HepG2 (cell line): ENCODE data around the gene ZNF512B. TPM values are rescaled to one million over a fixed set of nuclear protein-coding genes. Genes with fewer than 3 reads are reported as not detected.

Source experiments
- FOXP4 ChIP-seq: sonication (generic); formaldehyde crosslinking; IDR thresholded peaks from 2 replicates; pipeline ENCODE4 v1.4.0; 2020; ENCODE audit warnings: missing genetic modification reagents
- GTF3A ChIP-seq: sonication (generic); formaldehyde crosslinking; conservative IDR thresholded peaks from 2 replicates; pipeline ENCODE4 v1.4.0; 2020; ENCODE audit warnings: mild to moderate bottlenecking, missing genetic modification reagents
- HDAC1 ChIP-seq: sonication (generic); formaldehyde crosslinking; IDR thresholded peaks from 2 replicates; pipeline ENCODE4 v1.5.1; 2020; ENCODE audit warnings: mild to moderate bottlenecking, missing genetic modification reagents
- HOXA5 ChIP-seq: sonication (generic); formaldehyde crosslinking; IDR thresholded peaks from 2 replicates; pipeline ENCODE4 v1.4.0; 2020; ENCODE audit warnings: missing genetic modification reagents
- MTERF4 ChIP-seq: sonication (generic); formaldehyde crosslinking; IDR thresholded peaks from 2 replicates; pipeline ENCODE4 v1.8.0; 2023; ENCODE audit warnings: mild to moderate bottlenecking, missing genetic modification reagents
- NFIC ChIP-seq: IDR thresholded peaks from 2 replicates; pipeline ENCODE4 v1.6.1; 2012; ENCODE audit warnings: mild to moderate bottlenecking, low read length, inconsistent platforms
- NR3C1 ChIP-seq: sonication (generic); formaldehyde crosslinking; IDR thresholded peaks from 2 replicates; pipeline ENCODE4 v1.4.0; 2020; ENCODE audit warnings: missing genetic modification reagents
- PAX8 ChIP-seq: sonication (generic); formaldehyde crosslinking; IDR thresholded peaks from 2 replicates; pipeline ENCODE4 v1.8.0; 2022; ENCODE audit warnings: mild to moderate bottlenecking, missing genetic modification reagents, borderline replicate concordance
- PHF21A ChIP-seq: sonication (generic); formaldehyde crosslinking; IDR thresholded peaks from 2 replicates; pipeline ENCODE4 v1.5.0; 2020; ENCODE audit warnings: mild to moderate bottlenecking, missing genetic modification reagents
- SNAI1 ChIP-seq: sonication (generic); formaldehyde crosslinking; IDR thresholded peaks from 2 replicates; pipeline ENCODE4 v1.5.0; 2020; ENCODE audit warnings: mild to moderate bottlenecking, missing genetic modification reagents, borderline replicate concordance
- SOX6 ChIP-seq, 2 experiments: fragments of 450-650 bp in 1 of 2; sonication (generic) in 1 of 2; formaldehyde crosslinking in 1 of 2; IDR thresholded peaks; 2 replicates each; pipeline versions ENCODE4 v1.4.0 to v1.6.1; 2017 to 2020; ENCODE audit warnings: antibody characterized with exemption in 1 of 2, mild to moderate bottlenecking in 1 of 2, missing genetic modification reagents in 1 of 2
- TIGD3 ChIP-seq: sonication (generic); formaldehyde crosslinking; IDR thresholded peaks from 2 replicates; pipeline ENCODE4 v1.5.1; 2020; ENCODE audit warnings: mild to moderate bottlenecking, missing genetic modification reagents, borderline replicate concordance
- TMF1 ChIP-seq: sonication (generic); formaldehyde crosslinking; IDR thresholded peaks from 2 replicates; pipeline ENCODE4 v1.8.1; 2022; ENCODE audit warnings: low read depth, missing genetic modification reagents
- TRIM22 ChIP-seq: fragments of 450-650 bp; IDR thresholded peaks from 2 replicates; pipeline ENCODE4 v1.6.1; 2017
- TSC22D2 ChIP-seq: sonication (generic); formaldehyde crosslinking; IDR thresholded peaks from 2 replicates; pipeline ENCODE4 v1.5.1; 2020; ENCODE audit warnings: missing genetic modification reagents, mild to moderate bottlenecking, borderline replicate concordance
- ZBTB21 ChIP-seq: sonication (generic); formaldehyde crosslinking; IDR thresholded peaks from 2 replicates; pipeline ENCODE4 v1.4.0; 2020; ENCODE audit warnings: missing genetic modification reagents
- ZFP36L2 ChIP-seq: sonication (generic); formaldehyde crosslinking; IDR thresholded peaks from 2 replicates; pipeline ENCODE4 v1.4.0; 2020; ENCODE audit warnings: missing genetic modification reagents
- ZNF136 ChIP-seq: sonication (generic); formaldehyde crosslinking; IDR thresholded peaks from 2 replicates; pipeline ENCODE4 v1.8.1; 2022; ENCODE audit warnings: low read depth, mild to moderate bottlenecking, moderate library complexity, missing genetic modification reagents
- ZNF138 ChIP-seq: sonication (generic); formaldehyde crosslinking; IDR thresholded peaks from 2 replicates; pipeline ENCODE4 v1.5.0; 2020; ENCODE audit warnings: mild to moderate bottlenecking, low read depth, missing genetic modification reagents
- ZNF18 ChIP-seq: sonication (generic); formaldehyde crosslinking; IDR thresholded peaks from 2 replicates; pipeline ENCODE4 v1.8.0; 2022; ENCODE audit warnings: mild to moderate bottlenecking, missing genetic modification reagents; ENCODE audit not compliant: insufficient replicate concordance
- ZNF329 ChIP-seq: sonication (generic); formaldehyde crosslinking; IDR thresholded peaks from 2 replicates; pipeline ENCODE4 v1.9.0; 2021; ENCODE audit warnings: low read depth, mild to moderate bottlenecking, missing genetic modification reagents
- polyA plus RNA-seq, 8 experiments: library from polyadenylated mRNA; depleted of rRNA in 3 of 8; stranded (reverse) in 7 of 8; unstranded in 1 of 8; fragments of >200 nt; fragmentation: Illumina TruSeq in 4 of 8; extraction: Trizol in 4 of 8; gene quantifications; 2 replicates each; pipeline versions ENCODE4 v1.2.1 to v1.2.3, GENCODE V29; 2011 to 2016; ENCODE audit warnings: low read depth in 4 of 8, missing spikeins in 1 of 8, mixed read lengths in 1 of 8; ENCODE audit not compliant: insufficient read depth in 1 of 8
- total RNA-seq, 5 experiments: library from RNA; depleted of rRNA; stranded (reverse); fragments of >200 nt; fragmentation: Illumina TruSeq; extraction: Trizol; gene quantifications; 2 replicates each; pipeline ENCODE4 v1.2.3, GENCODE V29; 2016; ENCODE audit warnings: low read depth in 1 of 5

Gene ZNF512B
- total and polyA plus RNA-seq, 2 of the 13 experiments (the other 11 are each of a cell fraction or from before 2014, with no cell fraction given) = 11.5 to 30.6 TPM

GRCh38 chr20:63978319-63979228 is 8.8 kb upstream of the ZNF512B start (continued):
- TF ChIP-seq TIGD3 (CRISPR knock-in tag) = no peak; the same call in 1 of the 2 replicates
- no peak for TF ChIP-seq SOX6 (IDR thresholded peaks at IDR 0.05)
- peak; percentile 55; the same call in 1 of the 2 replicates for TF ChIP-seq SOX6 (CRISPR knock-in tag; IDR thresholded peaks at IDR 0.05)
- peak; percentile 13; the same call in 1 of the 2 replicates for TF ChIP-seq ZBTB21 (CRISPR knock-in tag)
- TF ChIP-seq NFIC = no peak
- peak; percentile 98 for TF ChIP-seq PHF21A (CRISPR knock-in tag)
- no peak for TF ChIP-seq TRIM22
- peak; percentile 97 for TF ChIP-seq HDAC1 (CRISPR knock-in tag)
- TF ChIP-seq GTF3A (CRISPR knock-in tag) = no peak; the same call in 1 of the 2 replicates
- TF ChIP-seq ZNF329 (CRISPR knock-in tag) = peak; percentile 56; the same call in 1 of the 2 replicates
- TF ChIP-seq SNAI1 = peak; percentile 96
- TF ChIP-seq HOXA5 = peak; percentile 92
- TF ChIP-seq FOXP4 (CRISPR knock-in tag) = peak; percentile 77
- TF ChIP-seq PAX8 (CRISPR knock-in tag) = no peak
- peak; percentile 88; the same call in 1 of the 2 replicates for TF ChIP-seq TSC22D2 (CRISPR knock-in tag)
- no peak for TF ChIP-seq NR3C1
- peak; percentile 84 for TF ChIP-seq MTERF4
- TF ChIP-seq ZNF138 (CRISPR knock-in tag) = peak; percentile 92
- TF ChIP-seq TMF1 (CRISPR knock-in tag) = no peak
- TF ChIP-seq ZNF18 (CRISPR knock-in tag) = no peak
- peak; percentile 78; the same call in 1 of the 2 replicates for TF ChIP-seq ZFP36L2 (CRISPR knock-in tag)
- TF ChIP-seq ZNF136 = peak; percentile 98
